Activated T-cell treated with anti-CD3 and anti-CD28 coated beads, Interleukin-2, amount 50 U/mL, for 72 hours (primary cell): ENCODE measurements around the gene CDC25B. TPM values are rescaled to one million over a fixed set of nuclear protein-coding genes. Genes with fewer than 3 reads are reported as not detected.

ENCODE experiments used
- ATAC-seq, 2 donors: fragments of 150-1000 bp; cut with Tn5 transposase; replicated peaks in 1 of 2; 2 replicates each; pipeline ENCODE4 v1.10.0; 2021; ENCODE audit warnings: moderate library complexity in 2 of 2, mild to moderate bottlenecking in 1 of 2
- DNase-seq, 2 donors: peaks; one replicate each; pipeline ENCODE4 v3.0.0; 2021 to 2022; ENCODE audit warnings: mixed read lengths in 1 of 2
- H3K27ac Mint-ChIP-seq: one replicate; pipeline ENCODE4 v1.8.0; 2022; ENCODE audit warnings: mild to moderate bottlenecking, moderate library complexity, mixed read lengths
- H3K27me3 Mint-ChIP-seq: one replicate; pipeline ENCODE4 v1.8.0; 2022; ENCODE audit warnings: low read depth, mixed read lengths
- H3K36me3 Mint-ChIP-seq, 2 donors: one replicate each; pipeline ENCODE4 v1.8.0; 2022; ENCODE audit warnings: mixed read lengths in 2 of 2, mild to moderate bottlenecking in 1 of 2; ENCODE audit not compliant: insufficient read depth in 2 of 2
- H3K4me1 Mint-ChIP-seq: one replicate; pipeline ENCODE4 v1.8.0; 2022; ENCODE audit warnings: low read depth, mixed read lengths
- H3K4me3 Mint-ChIP-seq, 2 donors: one replicate each; pipeline ENCODE4 v1.8.0; 2022; ENCODE audit warnings: mild to moderate bottlenecking in 2 of 2, mixed read lengths in 2 of 2, moderate library complexity in 2 of 2
- H3K9me3 Mint-ChIP-seq, 2 donors: one replicate each; pipeline ENCODE4 v1.8.0; 2022; ENCODE audit warnings: mixed read lengths in 2 of 2
- total RNA-seq, 2 donors: library from RNA; stranded (reverse); gene quantifications; one replicate each; pipeline ENCODE4 v1.2.3, GENCODE V29; 2022

Gene CDC25B
- total RNA-seq, 2 donors from 2014 or later, result 121 to 128 TPM

- Mint-ChIP-seq H3K36me3 (peaks cover 0 to 6% of the 10 kb centered on the region in 2 donors), H3K9me3 (no peaks in the 10 kb centered on the region), H3K27ac (peak overlapping the region; percentile 57), H3K27me3 (no peaks in the 10 kb centered on the region), H3K4me1 (peaks cover 26% of the 10 kb centered on the region), H3K4me3 (no peak overlapping the region)
- DNase-seq, result no peak
- no peak for ATAC-seq
Observed at GRCh38 chr20:3755814-3756480, 40.2 kb upstream of the CDC25B start.

GRCh38 chr20:3757268-3757667 is 38.8 kb upstream of the CDC25B start:
- DNase-seq (no peak), ATAC-seq (no peak)
- Mint-ChIP-seq H3K4me3 (no peak overlapping the region), H3K27me3 (no peaks in the 10 kb centered on the region), H3K36me3 (peaks cover 0 to 6% of the 10 kb centered on the region in 2 donors), H3K9me3 (no peaks in the 10 kb centered on the region), H3K4me1 (peaks cover 22% of the 10 kb centered on the region), H3K27ac (no peak overlapping the region)

GRCh38 chr20:3758566-3758965 is 37.5 kb upstream of the CDC25B start:
- ATAC-seq (no peak), DNase-seq (no peak)
- no peak overlapping the region for H3K27ac Mint-ChIP-seq
- H3K9me3 Mint-ChIP-seq, result no peaks in the 10 kb centered on the region
- H3K4me1 Mint-ChIP-seq, result peaks cover 12% of the 10 kb centered on the region
- H3K36me3 Mint-ChIP-seq, result peaks cover 0 to 6% of the 10 kb centered on the region in 2 donors
- H3K4me3 Mint-ChIP-seq, result no peak overlapping the region
- no peaks in the 10 kb centered on the region for H3K27me3 Mint-ChIP-seq

- ATAC-seq (no peak), DNase-seq (no peak)
- Mint-ChIP-seq H3K4me3 (no peak overlapping the region), H3K36me3 (peaks cover 0 to 6% of the 10 kb centered on the region in 2 donors), H3K4me1 (peaks cover 12% of the 10 kb centered on the region), H3K27ac (no peak overlapping the region), H3K9me3 (no peaks in the 10 kb centered on the region), H3K27me3 (no peaks in the 10 kb centered on the region)
Observed at GRCh38 chr20:3759316-3759823, 36.7 kb upstream of the CDC25B start.

GRCh38 chr20:3759884-3760283 is 36.2 kb upstream of the CDC25B start:
- ATAC-seq (no peak), DNase-seq (no peak)
- peaks cover 0 to 6% of the 10 kb centered on the region in 2 donors for H3K36me3 Mint-ChIP-seq
- H3K27ac Mint-ChIP-seq, result no peak overlapping the region
- no peaks in the 10 kb centered on the region for H3K9me3 Mint-ChIP-seq
- no peaks in the 10 kb centered on the region for H3K27me3 Mint-ChIP-seq
- no peak overlapping the region for H3K4me3 Mint-ChIP-seq
- peaks cover 12% of the 10 kb centered on the region for H3K4me1 Mint-ChIP-seq

- H3K9me3 Mint-ChIP-seq, result no peaks in the 10 kb centered on the region
- H3K36me3 Mint-ChIP-seq, result peaks cover 0 to 6% of the 10 kb centered on the region in 2 donors
- H3K4me1 Mint-ChIP-seq, result peaks cover 18% of the 10 kb centered on the region
- H3K4me3 Mint-ChIP-seq, result no peak overlapping the region
- no peak for ATAC-seq
- H3K27ac Mint-ChIP-seq, result no peak overlapping the region
- DNase-seq, result no peak
- H3K27me3 Mint-ChIP-seq, result no peaks in the 10 kb centered on the region
Observed at GRCh38 chr20:3760655-3761348, 35.3 kb upstream of the CDC25B start.

GRCh38 chr20:3763671-3764601 is 32.2 kb upstream of the CDC25B start:
- no peak for ATAC-seq
- Mint-ChIP-seq H3K4me1 (peaks cover 38% of the 10 kb centered on the region), H3K4me3 (no peak overlapping the region), H3K27me3 (no peaks in the 10 kb centered on the region), H3K9me3 (no peaks in the 10 kb centered on the region), H3K36me3 (peaks cover 0 to 1% of the 10 kb centered on the region in 2 donors), H3K27ac (no peak overlapping the region)
- no peak for DNase-seq

GRCh38 chr20:3764659-3765058 is 31.5 kb upstream of the CDC25B start:
- H3K27ac Mint-ChIP-seq, result no peak overlapping the region
- DNase-seq, result no peak
- ATAC-seq, result no peak
- H3K4me1 Mint-ChIP-seq, result peaks cover 45% of the 10 kb centered on the region
- H3K9me3 Mint-ChIP-seq, result no peaks in the 10 kb centered on the region
- no peaks in the 10 kb centered on the region for H3K27me3 Mint-ChIP-seq
- no peak overlapping the region for H3K4me3 Mint-ChIP-seq
- peaks cover 0 to 1% of the 10 kb centered on the region in 2 donors for H3K36me3 Mint-ChIP-seq

- Mint-ChIP-seq H3K4me3 (peak overlapping the region in 1 of 2 donors; percentile 94), H3K9me3 (no peaks in the 10 kb centered on the region), H3K27ac (no peak overlapping the region)
Observed at GRCh38 chr20:3765171-3765882, 30.8 kb upstream of the CDC25B start.

GRCh38 chr20:3766422-3767109 is 29.5 kb upstream of the CDC25B start:
- no peak for ATAC-seq
- H3K4me3 Mint-ChIP-seq, result peak overlapping the region; percentile 93 to 94
- peaks cover 36% of the 10 kb centered on the region for H3K4me1 Mint-ChIP-seq
- H3K9me3 Mint-ChIP-seq, result no peaks in the 10 kb centered on the region
- peaks cover 0 to 1% of the 10 kb centered on the region in 2 donors for H3K36me3 Mint-ChIP-seq
- H3K27ac Mint-ChIP-seq, result no peak overlapping the region
- no peak for DNase-seq
- H3K27me3 Mint-ChIP-seq, result no peaks in the 10 kb centered on the region

More at GRCh38 chr20:3765171-3765882, 30.8 kb upstream of the CDC25B start:
- no peak for ATAC-seq
- DNase-seq, result no peak
- Mint-ChIP-seq H3K27me3 (no peaks in the 10 kb centered on the region), H3K36me3 (peaks cover 0 to 1% of the 10 kb centered on the region in 2 donors), H3K4me1 (peaks cover 41% of the 10 kb centered on the region)

GRCh38 chr20:3767110-3767426 is 29.0 kb upstream of the CDC25B start:
- ATAC-seq, result no peak
- H3K27ac Mint-ChIP-seq, result no peak overlapping the region
- peak overlapping the region; percentile 93 to 94 for H3K4me3 Mint-ChIP-seq
- H3K4me1 Mint-ChIP-seq, result peaks cover 36% of the 10 kb centered on the region
- no peaks in the 10 kb centered on the region for H3K27me3 Mint-ChIP-seq
- no peaks in the 10 kb centered on the region for H3K9me3 Mint-ChIP-seq
- peak; percentile 24 to 29 for DNase-seq
- peaks cover 0 to 1% of the 10 kb centered on the region in 2 donors for H3K36me3 Mint-ChIP-seq
